ENCODE results near the gene ZNF581.

Gene ZNF581

DNA sequence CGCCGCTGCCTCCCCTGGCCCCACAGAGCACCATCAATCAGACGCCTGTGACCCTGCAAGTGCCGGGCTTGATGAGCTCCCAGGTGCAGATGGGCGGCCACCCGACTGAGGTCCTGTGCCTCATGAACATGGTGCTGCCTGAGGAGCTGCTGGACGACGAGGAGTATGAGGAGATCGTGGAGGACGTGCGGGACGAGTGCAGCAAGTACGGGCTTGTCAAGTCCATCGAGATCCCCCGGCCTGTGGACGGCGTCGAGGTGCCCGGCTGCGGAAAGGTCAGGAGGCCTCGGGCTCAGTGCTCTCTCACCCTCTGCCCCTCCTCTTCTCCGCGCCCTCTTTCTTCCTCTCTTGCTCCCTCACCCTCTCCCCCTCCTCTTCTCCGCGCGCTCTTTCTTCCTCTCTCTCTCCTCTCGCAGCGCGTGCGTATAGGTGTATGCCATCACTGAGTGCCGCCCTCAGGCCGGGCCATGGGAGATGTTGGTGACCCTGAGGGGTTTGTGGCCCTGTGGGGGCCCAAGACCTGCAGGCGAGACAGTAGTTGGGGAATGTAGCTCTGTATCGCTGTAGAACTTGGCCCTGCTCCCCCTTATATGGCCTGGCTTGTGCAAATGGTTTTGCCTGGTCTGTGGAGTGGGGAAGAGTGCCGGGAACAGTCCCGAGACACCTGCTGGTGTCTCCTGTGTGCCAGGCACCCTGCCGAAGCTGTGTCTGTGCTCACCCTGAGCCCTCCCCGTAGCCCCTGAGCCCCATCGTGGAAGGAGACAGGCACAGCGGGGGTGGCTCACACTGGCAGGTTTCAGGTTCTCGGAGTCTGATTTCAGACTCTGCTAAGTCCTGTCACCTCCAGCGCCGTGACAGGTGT is 26.2 kb downstream of the ZNF581 start:
- no peak for DNase-seq

GRCh38 chr19:55670280-55671053 is 27.0 kb downstream of the ZNF581 start:
- DNase-seq, result no peak

DNA sequence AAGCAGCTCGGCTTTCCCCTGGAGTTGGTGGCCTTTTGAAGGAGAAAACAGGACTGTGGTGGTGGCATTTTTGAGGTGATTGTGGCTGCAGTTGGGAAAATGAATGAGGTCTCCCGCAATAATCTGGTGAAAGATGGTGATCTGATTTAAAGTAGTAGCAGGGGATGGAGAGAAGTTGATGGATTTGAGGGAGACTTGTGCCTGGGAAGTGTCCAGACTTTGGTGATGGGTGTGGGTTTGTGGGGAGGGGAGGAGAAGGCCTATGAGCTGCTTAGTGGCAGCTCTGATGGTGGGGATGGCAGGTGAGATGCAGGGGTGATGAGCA is 27.6 kb downstream of the ZNF581 start:
- no peak for DNase-seq

GRCh38 chr19:55672418-55672817 is 29.0 kb downstream of the ZNF581 start:
- no peak for DNase-seq

DNA sequence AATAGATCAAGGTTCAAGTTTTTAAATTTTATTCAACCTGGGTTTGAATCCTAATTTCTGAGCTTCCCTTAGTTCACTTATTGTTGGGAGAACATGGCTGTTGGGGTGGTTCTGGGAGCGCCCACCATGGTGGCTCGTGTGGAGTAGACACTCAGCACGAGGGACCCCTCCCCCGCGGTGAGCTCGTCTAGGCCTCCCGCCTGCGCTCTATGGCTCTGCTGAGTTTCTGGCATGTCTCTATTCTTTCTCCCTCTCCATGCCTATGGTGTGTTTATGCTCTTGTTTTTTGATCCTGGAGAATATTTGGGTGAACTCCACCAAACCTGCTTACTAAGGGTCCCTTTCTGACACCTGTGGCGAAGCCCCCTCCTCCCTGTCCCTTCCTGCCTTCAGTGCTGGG is 30.0 kb downstream of the ZNF581 start:
- no peak for DNase-seq

GRCh38 chr19:55673889-55674288 is 30.4 kb downstream of the ZNF581 start:
- no peak for DNase-seq

DNA sequence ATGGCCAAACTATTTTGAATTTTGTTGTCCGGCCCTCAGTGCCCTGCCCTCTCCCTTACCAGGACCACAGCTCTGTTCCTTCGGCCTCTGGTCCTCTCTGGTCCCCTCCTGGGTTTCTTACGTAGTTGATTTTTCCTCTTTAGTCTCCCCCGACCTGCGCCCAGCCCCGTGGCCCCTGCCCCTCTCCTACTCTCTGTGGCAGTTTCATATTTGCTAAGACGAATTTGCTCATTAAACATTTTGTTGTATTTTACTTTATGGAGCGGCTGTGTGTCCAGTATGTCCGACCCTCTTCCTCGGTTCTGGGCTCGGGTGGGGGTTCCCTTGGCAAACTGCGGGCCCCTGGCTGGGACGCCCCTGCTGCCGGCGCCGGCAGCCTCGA is 31.0 kb downstream of the ZNF581 start:
- no peak for DNase-seq

DNA sequence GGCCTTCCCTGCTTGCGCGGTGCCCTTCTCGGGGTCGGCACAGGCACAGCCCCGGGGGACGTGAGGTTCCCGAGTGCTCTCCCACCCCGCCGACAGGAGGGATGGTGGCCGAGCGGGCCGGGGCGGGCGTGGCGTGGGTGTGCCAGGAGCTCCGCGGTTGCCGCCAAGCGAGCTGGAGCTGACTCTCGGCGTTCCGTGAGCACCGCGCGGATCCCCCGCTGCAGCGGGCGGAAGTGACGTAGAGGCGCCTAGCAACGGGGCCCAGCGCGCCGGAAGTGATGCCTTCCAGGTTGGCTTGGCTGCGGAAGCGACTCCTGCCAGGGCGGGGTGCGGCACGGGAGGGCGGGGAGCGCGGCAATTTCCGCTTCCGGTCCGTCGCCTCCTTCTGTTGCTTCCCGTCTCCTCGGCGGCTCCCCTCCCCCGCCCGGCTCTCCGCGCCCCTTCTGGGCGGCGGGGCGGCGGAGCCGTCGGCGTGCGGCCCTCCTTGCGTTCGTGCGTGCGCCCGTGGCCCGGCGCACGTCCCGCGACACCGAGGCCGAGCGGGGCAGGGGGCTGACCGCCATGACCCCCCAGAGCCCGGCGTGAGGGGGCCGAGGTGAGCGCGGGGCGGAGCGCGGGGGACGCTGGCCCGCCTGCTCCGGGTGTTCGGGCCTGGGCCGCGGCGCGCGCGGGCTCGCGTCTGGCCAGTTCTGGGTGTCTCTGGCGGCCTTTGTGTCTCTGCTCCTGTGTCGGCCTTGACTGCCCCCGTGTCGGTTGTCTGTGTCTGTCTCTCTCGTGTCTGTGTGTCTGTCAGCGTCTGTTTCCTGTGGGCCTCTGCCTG is 31.6 kb downstream of the ZNF581 start, which contains the start of gene EPN1:
TSS of gene EPN1 (plus strand) at position 386 of the 820 bp plus-strand sequence. CDS start 3,402 bp downstream, outside the sequence.
- peak; percentile 97 for DNase-seq

- no peak for DNase-seq
These were observed 32.4 kb downstream of the ZNF581 start for GRCh38 chr19:55675661-55676354.

DNA sequence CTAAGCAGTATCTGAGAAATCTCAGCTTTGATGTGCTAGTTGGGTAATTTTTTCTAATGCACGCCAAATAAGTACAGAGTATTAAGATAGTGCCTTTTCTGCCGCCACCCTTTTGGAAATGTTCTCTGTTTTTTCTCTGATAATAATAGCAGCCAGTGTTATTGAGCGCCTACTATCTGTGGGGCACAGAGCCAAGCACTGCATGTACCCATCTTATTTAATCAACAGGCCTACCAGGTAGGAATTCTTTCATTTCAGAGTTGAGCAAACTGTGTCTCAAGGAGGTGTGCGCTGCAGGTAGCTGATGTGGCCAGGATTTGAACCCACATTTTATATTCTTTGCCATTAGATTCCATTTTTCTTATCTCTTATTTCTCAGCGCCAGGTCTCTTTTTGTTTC is 32.9 kb downstream of the ZNF581 start:
- DNase-seq, result no peak

DNA sequence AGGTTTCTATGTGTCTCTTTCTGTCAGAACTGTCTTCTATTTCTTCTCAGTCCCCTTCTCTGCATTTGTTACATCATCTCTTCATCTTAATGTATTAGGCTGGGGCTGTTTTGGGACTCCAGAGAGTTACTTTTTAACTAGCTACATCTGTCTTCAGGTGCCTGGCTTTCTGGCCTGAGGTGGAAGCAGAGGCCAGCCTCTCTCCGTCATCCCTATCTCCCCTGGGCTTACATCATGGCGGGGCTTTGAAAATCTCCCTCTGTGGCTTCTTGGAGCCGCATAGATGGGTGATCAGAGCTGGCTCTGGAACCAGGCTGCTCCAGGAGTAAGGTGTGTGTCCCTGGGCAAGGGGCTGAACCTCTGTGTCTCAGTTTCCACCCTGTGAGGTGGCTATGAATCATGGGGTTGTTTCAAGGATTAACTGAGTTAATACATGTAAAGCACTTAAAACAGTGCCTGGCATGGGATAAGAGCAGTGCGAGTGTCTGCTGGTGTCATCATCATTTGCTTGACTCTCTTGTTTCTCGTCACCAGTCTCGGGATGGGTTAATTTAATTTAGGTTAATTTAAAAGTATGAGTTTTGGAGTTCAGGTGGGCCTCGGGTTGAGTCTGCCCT is 33.5 kb downstream of the ZNF581 start:
- no peak for DNase-seq

DNA sequence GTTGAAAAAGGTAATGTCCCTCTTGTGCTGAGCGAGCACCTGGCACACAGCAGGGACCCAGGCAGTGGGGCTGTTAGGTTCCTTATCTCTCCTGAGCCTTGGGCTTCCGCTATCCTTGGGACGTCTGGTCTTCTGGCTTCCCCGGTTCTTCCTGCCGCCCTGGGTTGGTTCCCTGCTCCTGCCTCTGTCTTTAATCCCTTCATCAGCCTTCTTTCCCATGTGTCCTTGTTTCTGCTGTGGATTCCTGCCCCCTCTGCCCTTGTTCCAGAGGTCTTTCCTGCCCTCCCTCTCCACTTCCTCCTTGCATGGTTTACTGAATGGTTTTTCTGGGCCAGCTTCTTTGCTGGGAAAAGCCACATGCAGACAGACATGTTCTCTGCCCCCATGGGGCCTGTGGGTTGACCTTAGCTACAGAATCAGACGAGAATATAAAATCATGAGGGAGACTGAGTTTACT is 34.2 kb downstream of the ZNF581 start:
- no peak for DNase-seq

- DNase-seq, result no peak
These were observed 34.7 kb downstream of the ZNF581 start for GRCh38 chr19:55678121-55678671.

DNA sequence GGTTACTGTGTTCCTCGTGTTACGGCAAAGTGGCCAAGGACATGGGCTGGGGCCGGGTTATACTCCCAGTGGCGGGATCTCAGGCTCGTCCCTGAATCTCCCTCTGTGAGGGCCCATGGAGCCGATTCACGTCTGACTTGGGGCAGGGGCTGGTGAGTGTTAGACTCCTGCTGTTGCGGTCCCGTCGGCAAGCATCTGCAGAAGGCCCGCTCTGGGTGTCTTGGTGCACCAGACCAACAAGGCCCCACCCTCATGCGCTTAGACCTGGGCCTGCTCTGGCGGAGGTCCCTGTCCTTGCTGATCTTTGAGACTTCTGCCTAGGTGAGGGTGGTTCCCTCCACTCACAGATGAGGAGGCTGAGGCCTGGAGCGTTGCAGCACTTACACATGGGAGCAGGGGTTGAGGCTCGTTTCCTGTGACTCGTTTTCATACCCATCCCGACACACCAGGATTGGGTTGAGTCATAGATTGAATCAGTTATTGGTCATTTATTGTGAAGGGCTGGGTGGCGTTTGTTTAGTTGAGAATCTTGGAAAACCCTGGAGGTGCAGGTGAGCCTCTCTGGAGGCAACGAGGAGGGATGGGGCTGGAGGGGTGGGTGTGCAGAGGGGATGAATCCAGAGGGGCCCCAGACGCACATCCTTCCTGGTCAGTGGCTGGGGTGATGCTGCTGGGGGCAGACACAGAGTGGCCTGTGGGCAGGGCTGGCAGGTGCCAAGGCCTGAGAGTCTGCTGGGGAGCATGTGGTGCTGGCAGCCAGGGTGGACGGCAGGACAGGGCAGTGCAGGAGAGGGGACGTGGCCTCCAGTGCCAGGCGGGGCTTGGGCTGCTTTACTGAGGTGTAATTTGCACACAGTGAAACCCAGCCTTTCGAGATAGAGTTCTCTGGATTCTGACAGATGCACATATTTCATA is 36.2 kb downstream of the ZNF581 start:
- DNase-seq, result no peak

DNA sequence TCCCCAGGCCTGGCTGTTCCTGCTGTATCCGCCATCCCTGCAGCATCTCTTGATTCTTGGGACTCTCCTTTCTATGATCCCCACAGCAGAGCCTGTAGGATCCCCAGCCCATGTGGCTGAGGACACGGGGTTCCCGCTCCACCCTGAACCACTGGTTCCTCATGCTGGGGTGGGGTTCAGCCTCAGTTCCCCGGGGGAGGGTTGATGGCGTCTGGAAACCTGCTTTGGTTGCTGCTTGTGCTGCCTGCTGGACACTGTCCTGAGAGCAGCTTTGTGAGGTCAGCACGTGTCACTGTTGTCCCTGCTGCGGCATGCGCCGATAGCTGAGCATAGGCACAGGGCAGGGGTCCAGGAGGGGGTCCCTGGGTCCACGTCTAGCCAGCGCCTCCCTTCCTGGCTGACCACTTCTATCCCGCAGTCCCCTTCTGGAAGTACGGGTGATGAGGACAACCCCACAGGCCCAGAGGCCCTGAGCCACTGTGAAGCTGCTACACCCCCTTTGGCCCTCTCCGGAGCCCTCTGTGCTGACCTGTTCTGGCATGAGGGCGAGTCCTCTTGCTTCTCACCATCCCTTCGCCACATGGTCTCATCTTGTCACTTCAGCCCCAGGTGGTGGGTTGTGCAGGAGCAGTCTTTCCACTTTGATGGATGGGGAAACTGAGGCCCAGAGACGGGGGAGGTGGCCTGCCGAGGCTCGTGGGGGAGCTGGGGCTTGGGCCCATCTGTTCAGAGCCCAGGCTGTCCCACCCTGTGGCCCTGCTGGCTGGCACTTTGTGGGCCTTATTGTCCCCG is 37.1 kb downstream of the ZNF581 start:
- no peak for DNase-seq

GRCh38 chr19:55681131-55682092 is 38.0 kb downstream of the ZNF581 start:
- no peak for DNase-seq

DNA sequence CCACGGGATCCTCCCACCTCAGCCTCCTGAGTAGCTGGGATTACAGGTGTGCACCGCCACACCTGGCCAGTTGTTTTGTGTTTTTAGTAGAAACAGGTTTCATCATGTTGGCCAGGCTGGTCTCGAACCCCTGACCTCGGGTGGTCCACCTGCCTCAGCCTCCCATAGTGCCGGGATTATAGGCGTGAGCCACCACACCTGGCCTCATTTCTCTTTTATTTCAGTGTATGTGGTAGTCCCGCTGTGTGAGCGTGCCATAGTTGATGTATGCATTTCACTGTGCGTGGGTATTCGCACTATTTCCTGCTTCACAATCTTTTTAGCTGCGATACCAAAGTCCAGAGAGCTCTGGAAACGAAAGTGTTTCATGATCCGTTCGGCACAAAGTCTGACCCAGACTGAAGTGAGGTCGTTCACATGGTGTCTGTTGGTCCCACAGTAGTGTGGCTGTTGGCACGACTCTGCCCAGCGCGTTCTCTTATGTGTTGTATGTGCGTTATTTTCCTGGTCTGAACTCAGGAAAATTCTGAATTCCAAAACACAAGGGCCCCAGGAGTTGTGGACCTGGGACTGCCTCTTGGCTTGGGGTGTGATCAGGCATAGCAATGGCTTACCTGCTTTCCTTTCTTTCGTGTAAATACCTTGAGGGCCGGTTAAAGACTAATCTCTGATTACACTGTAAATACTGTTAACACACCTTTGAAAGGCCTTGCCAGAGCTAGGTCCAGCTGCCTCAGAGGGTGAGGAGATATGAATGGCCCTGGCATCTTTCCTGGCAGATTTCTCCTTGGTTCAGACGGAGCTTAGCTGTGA is 40.2 kb downstream of the ZNF581 start:
- DNase-seq, result no peak

Data from NCI-H2171 (cell line).